Fibroblast of lung (primary cell): Measurements from ENCODE around the gene TNKS1BP1. TPM values are rescaled to one million over a fixed set of nuclear protein-coding genes. Genes with fewer than 3 reads are reported as not detected.

ENCODE experiments used
- DNase-seq, 2 donors: peaks; one replicate each; pipeline versions ENCODE4 v3.0.0 to v3.0.0-alpha.2; 2010; ENCODE audit warnings: low read depth in 2 of 2
- H2AFZ ChIP-seq: 2 replicates; pipeline ENCODE4 v1.5.1; 2012; ENCODE audit warnings: low read length, control low read depth, inconsistent platforms
- H3K27ac ChIP-seq: 2 replicates; pipeline ENCODE4 v1.5.1; 2011; ENCODE audit warnings: low read length, control low read depth; ENCODE audit not compliant: insufficient read depth
- H3K27me3 ChIP-seq: 2 replicates; pipeline ENCODE4 v1.5.1; 2011; ENCODE audit warnings: mild to moderate bottlenecking, low read length; ENCODE audit not compliant: control insufficient read depth, insufficient read depth
- H3K36me3 ChIP-seq: 2 replicates; pipeline ENCODE4 v1.5.1; 2011; ENCODE audit warnings: low read length; ENCODE audit not compliant: control insufficient read depth, insufficient read depth
- H3K4me1 ChIP-seq: 2 replicates; pipeline ENCODE4 v1.5.1; 2011; ENCODE audit warnings: low read length; ENCODE audit not compliant: control insufficient read depth, insufficient read depth; ENCODE audit errors: extremely low read depth
- H3K4me2 ChIP-seq: 2 replicates; pipeline ENCODE4 v1.5.1; 2011; ENCODE audit warnings: low read length, control low read depth; ENCODE audit not compliant: insufficient read depth; ENCODE audit errors: extremely low read depth
- H3K4me3 ChIP-seq, 4 experiments: fragments of 200-600 bp in 1 of 4; sonication (generic) in 1 of 4; replicated peaks in 1 of 4; 2 replicates each; pipeline ENCODE4 v1.5.1; 2011 to 2016; ENCODE audit warnings: low read length in 4 of 4, low read depth in 3 of 4, mild to moderate bottlenecking in 3 of 4, control low read depth in 2 of 4, inconsistent platforms in 1 of 4, mixed read lengths in 1 of 4; ENCODE audit not compliant: insufficient read depth in 1 of 4; ENCODE audit errors: control extremely low read depth in 1 of 4
- H3K79me2 ChIP-seq: 2 replicates; pipeline ENCODE4 v1.5.1; 2012; ENCODE audit warnings: mild to moderate bottlenecking, low read length, inconsistent platforms; ENCODE audit not compliant: control insufficient read depth, insufficient read depth
- H3K9ac ChIP-seq: 2 replicates; pipeline ENCODE4 v1.5.1; 2011; ENCODE audit warnings: mild to moderate bottlenecking, low read length, control low read depth; ENCODE audit not compliant: insufficient read depth
- H3K9me3 ChIP-seq: 2 replicates; pipeline ENCODE4 v1.5.1; 2012; ENCODE audit warnings: low read depth, low read length; ENCODE audit not compliant: control insufficient read depth, insufficient read depth
- H4K20me1 ChIP-seq: 2 replicates; pipeline ENCODE4 v1.5.1; 2011; ENCODE audit warnings: low read length; ENCODE audit not compliant: control insufficient read depth, insufficient read depth; ENCODE audit errors: extremely low read depth
- CTCF ChIP-seq, 2 donors: IDR thresholded peaks in 1 of 2; conservative IDR thresholded peaks in 1 of 2; 1 replicate in 1 of 2; 2 replicates in 1 of 2; pipeline ENCODE4 v1.5.1; 2011 to 2012; ENCODE audit warnings: low read length in 2 of 2, control low read depth in 1 of 2, inconsistent platforms in 1 of 2, low read depth in 1 of 2, mild to moderate bottlenecking in 1 of 2
- EZH2 ChIP-seq: IDR thresholded peaks from 2 replicates; pipeline ENCODE4 v1.5.1; 2012; ENCODE audit warnings: low read length, control low read depth, mild to moderate bottlenecking; ENCODE audit errors: missing control alignments
- polyA plus RNA-seq, 2 donors: library from polyadenylated mRNA; depleted of rRNA in 1 of 2; stranded (reverse) in 1 of 2; unstranded in 1 of 2; fragments of >200 nt; gene quantifications; 2 replicates each; pipeline ENCODE4 v1.2.1, GENCODE V29; 2011 to 2012; ENCODE audit warnings: missing spikeins in 1 of 2
- total RNA-seq: library from RNA; depleted of rRNA; stranded (reverse); fragments of >200 nt; gene quantifications from 2 replicates; pipeline ENCODE4 v1.2.1, GENCODE V29; 2014

TNKS1BP1 gene
- total and polyA plus RNA-seq, 2 donors (not counting 1 experiment from before 2014, with no cell fraction given): 70.2 to 111 TPM

- DNase-seq: no peak
- Histone ChIP-seq H3K36me3 (no peaks in the 10 kb centered on the region), H4K20me1 (no peaks in the 10 kb centered on the region), H3K4me3 (no peak overlapping the region), H3K4me2 (no peak overlapping the region), H2AFZ (no peak overlapping the region), H3K27ac (no peak overlapping the region), H3K9me3 (no peaks in the 10 kb centered on the region), H3K9ac (no peak overlapping the region), H3K79me2 (no peaks in the 10 kb centered on the region), H3K4me1 (no peaks in the 10 kb centered on the region), H3K27me3 (no peaks in the 10 kb centered on the region)
- TF ChIP-seq EZH2 (no peak), CTCF (conservative IDR thresholded peaks at IDR 0.05 in 1 of 2, IDR thresholded peaks at IDR 0.05 in 1 of 2; ENCODE audit: low read depth in 1 of 2, low read length in 2 of 2) (no peak)
These were observed 63.6 kb downstream of the TNKS1BP1 start for GRCh38 chr11:57260937-57261783.

- TF ChIP-seq CTCF (conservative IDR thresholded peaks at IDR 0.05 in 1 of 2, IDR thresholded peaks at IDR 0.05 in 1 of 2; ENCODE audit: low read depth in 1 of 2, low read length in 2 of 2): no peak
- no peak for TF ChIP-seq EZH2
- H2AFZ ChIP-seq: no peak overlapping the region
These were observed 68.6 kb downstream of the TNKS1BP1 start for GRCh38 chr11:57256119-57256518.

GRCh38 chr11:57255618-57256017, 69.1 kb downstream of the TNKS1BP1 start:
- Histone ChIP-seq H3K9me3 (no peaks in the 10 kb centered on the region), H3K4me3 (no peak overlapping the region), H3K27ac (no peak overlapping the region), H2AFZ (no peak overlapping the region), H3K79me2 (no peaks in the 10 kb centered on the region), H4K20me1 (no peaks in the 10 kb centered on the region), H3K27me3 (no peaks in the 10 kb centered on the region), H3K9ac (no peak overlapping the region), H3K4me1 (no peaks in the 10 kb centered on the region), H3K4me2 (no peak overlapping the region), H3K36me3 (no peaks in the 10 kb centered on the region)
- no peak for TF ChIP-seq CTCF (conservative IDR thresholded peaks at IDR 0.05 in 1 of 2, IDR thresholded peaks at IDR 0.05 in 1 of 2; ENCODE audit: low read depth in 1 of 2, low read length in 2 of 2)
- TF ChIP-seq EZH2: no peak
- DNase-seq: peak in 1 of 2 donors; percentile 23

More at GRCh38 chr11:57256119-57256518, 68.6 kb downstream of the TNKS1BP1 start:
- Histone ChIP-seq H3K4me2 (no peak overlapping the region), H3K9ac (no peak overlapping the region), H3K9me3 (no peaks in the 10 kb centered on the region), H3K4me1 (no peaks in the 10 kb centered on the region), H3K4me3 (no peak overlapping the region), H3K79me2 (no peaks in the 10 kb centered on the region), H3K27ac (no peak overlapping the region), H3K36me3 (no peaks in the 10 kb centered on the region), H3K27me3 (no peaks in the 10 kb centered on the region), H4K20me1 (no peaks in the 10 kb centered on the region)
- DNase-seq: no peak
